HG03095 (cell line): ENCODE results near the gene RSRC1.
"Not testable (repeated sequence)": the region's sequence is repeated elsewhere in the genome, so short reads cannot be mapped to it uniquely, and the experiment has no call there.

Source experiments
- ATAC-seq: cut with Tn5 transposase; IDR thresholded peaks from one replicate; pipeline ENCODE4 v1.9.1; 2021; ENCODE audit warnings: moderate library complexity; ENCODE audit not compliant: unreplicated experiment

Gene RSRC1

DNA sequence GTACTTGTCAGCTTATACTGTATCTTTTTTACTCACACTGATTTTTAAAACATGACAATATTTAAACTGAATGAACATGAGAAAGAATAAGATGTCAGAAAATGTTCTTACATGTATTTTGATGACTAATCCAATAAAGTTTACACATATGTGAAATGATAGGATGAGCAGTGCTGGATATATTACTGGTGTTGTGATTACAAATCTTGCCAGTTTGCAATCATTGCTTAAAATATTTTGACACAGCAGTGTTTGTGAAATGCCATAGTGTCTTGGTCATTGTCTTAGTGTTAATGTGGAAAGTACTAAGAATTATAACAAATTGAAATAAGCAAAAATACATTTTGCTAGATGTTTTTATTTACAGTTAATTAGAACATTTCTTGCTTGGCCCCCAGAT lies 342.4 kb downstream of the RSRC1 start:
- ATAC-seq = no peak

DNA sequence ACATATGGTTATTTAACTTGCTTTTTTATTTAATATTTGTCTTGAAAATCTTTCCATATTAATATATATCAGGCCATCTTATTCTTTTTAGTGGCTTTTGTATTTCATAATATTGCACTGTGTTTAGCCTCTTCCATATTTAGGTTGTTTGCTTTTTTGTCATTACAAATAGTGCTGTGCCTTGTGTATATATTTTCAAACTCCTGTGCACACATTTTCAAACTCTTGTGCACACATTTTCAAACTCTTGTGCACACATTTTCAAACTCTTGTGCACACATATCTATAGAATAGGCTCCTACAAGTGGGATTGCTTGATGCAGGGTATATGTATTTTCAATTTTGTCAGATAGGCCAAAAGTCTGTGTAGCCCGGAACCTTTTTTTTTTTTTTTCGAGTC lies 343.1 kb downstream of the RSRC1 start:
- no peak for ATAC-seq

DNA sequence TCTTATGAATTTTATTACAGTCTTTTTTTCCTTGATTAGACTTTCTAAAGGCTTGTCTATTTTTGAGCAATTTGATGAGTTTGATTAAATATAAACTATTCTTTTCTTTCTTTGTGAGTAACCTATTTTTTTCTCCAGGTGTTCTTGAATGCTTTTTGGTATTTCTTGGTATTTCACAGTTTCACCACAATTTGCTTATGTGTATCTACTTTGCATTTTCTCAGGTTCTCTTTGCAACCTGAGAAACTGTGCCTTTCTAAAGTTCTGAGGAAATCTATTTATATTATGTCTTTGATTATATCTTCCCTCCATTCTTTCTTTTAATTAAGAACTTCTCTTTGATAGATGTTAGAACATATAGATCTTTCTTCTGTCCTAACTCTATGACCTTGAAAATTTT lies 344.0 kb downstream of the RSRC1 start:
- no peak for ATAC-seq

DNA sequence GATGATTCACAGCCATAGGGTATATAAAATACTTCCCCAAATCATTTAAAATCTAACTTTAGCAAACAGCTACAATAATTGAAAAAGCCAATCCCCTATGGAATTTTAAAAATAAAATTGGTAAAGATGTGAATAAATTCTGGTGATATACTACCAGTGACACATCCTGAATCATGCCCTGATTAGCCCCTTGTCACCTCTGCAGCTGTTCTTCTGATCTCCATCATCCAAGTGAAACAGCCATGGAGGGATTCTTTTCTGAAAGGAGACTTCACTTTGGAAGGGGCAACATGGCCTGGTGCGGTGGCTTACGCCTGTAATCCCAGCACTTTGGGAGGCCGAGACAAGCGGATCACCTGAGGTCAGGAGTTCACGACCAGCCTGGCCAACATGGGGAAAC lies 345.5 kb downstream of the RSRC1 start:
- no peak for ATAC-seq

DNA sequence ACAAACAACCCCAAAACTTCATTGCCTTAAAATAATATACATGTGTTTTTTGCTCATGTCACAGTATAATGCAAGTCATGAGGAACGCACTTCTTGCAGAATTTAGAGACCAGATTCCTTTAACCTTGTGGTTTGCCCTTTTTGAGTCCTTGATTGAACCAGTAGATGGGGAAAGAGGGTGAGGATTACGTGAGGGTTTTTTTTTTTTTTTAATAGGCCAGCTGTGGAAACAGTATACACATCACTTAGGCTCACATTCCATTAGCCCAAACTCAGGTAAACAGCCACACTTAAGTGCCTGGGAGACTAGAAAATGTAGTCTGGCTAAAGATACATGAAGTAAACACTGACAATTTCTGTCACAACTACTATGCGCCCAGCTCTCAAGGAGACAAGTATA lies 346.2 kb downstream of the RSRC1 start:
- no peak for ATAC-seq

DNA sequence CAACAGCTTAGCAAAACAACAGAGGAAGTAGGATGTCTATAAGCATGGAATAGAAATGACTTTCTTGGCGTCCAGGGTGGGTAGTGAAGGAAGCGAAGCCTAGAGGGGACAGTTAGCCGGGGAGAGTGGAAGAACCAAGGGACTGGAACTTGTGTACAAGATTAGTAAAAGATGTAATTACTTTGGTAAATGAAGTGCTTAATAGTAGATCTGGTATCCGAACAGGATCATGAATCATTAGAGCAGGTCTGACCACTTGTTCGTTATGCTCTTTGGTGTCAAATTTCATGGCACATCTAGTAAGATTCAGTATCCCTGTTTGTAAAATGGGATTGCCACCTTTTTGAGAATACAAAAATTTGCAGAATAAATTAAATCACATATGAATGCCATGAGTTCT lies 348.6 kb downstream of the RSRC1 start:
- no peak for ATAC-seq

DNA sequence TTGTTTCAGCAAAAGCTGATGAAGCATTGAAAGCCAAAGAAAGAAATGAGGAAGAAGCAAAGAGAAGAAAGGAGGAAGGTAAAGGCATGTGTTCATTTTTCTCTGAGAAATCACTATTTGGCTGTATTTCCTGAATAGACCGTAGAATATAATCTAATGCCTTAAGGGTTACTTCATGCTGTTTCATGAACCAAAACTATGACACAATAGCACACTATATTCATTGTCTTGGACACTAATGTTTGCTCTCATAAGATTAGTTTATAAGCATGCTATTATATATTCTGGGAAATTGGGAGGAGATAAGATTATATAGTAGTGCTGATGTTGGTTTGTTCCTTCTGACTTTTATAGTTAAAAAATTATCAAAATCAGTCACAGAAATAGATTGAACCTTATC lies 351.0 kb downstream of the RSRC1 start:
- no peak for ATAC-seq

DNA sequence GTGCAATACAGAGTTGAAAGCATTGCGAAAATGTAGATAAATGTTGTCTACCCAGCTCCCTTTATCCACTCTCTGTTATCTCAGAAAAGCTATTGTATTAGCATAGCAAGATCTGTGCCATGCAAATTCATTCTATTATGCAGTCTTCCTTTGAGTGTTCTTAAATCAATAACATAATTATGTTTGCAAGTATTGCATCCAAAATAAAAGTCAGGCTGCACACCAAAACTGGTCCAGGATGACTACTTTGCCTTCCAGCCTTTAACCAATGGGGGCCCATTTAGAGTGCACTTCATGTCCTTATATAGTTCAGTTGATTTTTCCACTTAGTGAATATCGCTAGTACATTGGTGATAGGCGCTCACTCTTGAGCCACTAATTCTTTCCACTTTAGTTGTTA lies 353.7 kb downstream of the RSRC1 start:
- ATAC-seq = no peak

DNA sequence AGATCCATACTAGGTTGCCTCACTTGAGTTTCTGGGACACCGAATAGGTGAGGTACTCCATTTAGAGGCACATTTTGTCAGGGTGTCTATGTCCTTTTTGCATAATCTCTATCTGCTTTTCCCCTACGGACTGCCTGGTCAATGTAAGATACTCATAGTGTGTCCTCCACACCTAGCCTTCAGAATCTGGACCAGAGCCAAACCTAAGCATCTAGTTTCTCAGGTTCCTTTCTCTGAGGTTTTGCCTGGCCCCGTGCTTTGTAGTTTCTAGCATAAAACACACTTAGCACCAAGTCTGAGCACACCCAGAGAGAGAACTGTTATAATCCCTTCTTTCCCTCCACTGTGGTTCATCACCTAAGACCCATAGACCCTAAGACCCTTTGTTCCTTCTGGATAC lies 355.2 kb downstream of the RSRC1 start:
- ATAC-seq = no peak

DNA sequence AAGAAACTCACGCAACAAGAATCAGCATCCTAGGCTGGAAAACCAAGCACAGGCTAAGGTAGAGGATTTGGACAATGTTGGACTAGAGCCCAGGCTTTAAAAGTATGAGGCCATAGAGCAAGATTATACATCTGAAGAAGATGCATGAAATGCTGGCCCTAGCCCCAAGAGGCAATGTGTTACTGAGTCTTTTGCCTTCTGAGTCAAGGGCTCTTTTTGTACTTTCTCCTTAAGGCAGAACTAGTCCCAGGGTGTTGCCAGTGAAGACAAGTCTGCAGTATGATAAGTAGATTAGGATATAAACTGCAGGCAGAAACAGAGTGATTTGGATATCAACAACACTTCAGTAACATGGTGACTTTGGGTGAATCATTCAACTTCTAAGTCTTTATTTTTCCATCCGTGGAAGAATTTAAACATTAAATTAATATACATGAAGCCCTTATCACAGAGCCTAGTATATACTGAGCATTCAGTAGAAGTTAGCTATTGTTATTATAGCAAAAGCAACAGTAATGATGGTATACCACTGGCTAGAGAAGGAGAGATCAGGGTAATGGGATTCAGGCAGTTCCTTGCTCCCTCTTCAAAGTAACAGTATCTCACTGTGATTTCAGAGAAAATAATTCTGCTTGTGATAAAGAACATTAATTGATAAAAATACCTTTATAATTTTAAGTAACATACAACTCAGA lies 361.2 kb downstream of the RSRC1 start:
- no peak for ATAC-seq

DNA sequence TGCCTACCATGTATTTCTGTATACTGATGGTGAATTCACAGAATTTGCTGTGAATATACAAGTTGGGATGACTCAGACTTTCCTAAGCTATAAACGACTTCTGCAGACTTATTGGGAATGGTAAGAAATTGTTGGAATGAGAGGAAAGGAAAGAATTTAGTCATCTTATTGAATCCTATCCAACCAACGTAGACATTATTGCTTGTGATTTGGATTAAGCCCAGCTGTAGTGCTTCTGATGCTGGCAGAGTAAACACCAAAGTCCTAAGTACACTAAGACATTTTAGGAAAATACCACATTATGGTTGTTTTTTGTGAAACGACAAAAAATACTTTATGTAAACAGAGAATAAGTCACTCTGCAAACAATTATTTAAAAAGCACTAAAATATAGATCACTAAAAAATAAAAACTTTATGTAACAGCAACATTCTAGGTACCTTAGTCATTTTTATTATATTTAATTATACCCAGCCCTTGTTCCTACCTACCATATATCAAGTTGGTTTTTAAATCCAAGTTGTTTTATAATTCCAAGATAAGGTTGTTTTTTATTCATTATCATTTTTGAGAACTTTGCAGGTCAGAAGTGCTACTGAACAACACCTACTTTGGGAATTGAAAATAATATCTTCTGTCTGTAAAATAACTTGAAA lies 361.9 kb downstream of the RSRC1 start:
- ATAC-seq = no peak

DNA sequence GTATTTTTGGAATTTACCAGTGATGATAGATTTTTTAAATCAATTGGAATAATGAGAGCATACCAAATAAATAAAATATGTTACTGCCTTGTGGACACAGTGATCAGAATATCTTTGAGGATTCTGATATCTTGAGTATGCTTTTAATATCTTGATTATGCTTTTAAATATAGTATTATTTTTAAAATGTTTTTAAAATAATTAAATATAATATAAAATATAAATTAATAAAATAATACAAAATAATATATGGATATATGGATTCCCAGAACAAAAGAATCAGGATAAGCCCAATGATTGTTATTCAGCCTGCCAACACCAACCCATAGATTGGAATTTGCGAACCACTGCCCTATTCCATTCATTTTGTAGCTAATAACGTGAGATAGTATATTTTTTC lies 369.2 kb downstream of the RSRC1 start:
- ATAC-seq = no peak

DNA sequence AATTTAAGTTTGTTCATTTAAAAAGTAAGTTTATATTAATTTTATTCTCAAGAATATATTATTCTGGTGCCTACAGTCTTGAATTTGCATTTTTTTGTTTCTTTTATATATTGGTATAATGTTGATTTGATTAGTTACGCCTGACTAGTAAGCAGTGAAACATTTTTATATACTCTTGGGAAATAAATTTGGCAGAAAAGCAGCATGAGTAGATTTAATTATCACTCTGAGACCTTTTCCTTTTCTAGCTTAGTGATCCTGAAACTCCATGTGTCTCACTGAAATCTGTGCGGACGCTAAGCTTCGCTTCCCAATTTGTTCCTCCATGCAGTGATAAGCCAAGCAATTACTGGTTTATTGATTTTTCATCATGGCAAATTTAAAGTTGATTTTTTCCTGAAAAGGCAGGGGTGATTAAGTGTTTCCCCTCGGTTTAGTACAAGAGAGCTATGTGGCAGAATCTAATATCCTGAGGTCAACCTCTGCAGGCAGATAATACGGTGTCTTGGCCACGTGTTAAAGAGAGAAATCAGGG lies 373.9 kb downstream of the RSRC1 start:
- no peak for ATAC-seq

DNA sequence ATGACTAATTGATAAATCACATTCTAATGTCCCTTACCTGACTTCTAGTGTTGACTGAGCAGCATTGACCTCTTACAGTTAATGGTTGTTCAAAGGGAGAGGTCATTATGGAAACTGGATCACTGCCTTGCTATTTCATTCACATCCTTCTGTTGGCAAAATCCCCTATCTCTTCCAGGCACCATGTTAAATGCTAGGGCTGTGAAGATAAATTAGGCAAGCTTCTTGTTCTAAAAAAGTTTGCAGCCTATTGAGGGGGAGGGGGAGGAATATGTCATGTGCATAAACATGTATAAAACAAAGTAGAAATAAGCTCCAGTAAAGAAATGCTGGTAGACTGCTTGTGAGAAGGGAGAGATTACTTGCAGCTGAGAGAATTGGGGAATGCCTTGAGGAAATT lies 376.3 kb downstream of the RSRC1 start:
- no peak for ATAC-seq

DNA sequence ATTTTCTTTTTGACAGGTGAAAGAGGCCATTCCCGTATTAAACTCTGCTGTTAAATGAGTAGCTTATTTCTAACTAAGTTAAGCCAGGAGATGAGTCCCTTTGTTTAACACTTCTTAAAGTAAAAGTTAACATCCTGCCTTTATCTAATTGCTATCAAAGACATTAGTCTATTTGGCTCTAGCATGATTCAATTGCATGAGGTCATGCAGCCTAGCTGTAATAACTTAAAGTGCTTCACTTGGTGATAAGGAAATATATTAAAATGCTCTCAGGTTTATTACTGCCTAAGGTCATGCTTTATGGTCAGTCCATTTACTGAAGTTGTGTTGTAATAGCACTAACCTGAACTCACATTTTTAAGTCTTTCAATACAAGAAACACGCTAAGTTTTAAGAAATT lies 378.8 kb downstream of the RSRC1 start:
- ATAC-seq = no peak

DNA sequence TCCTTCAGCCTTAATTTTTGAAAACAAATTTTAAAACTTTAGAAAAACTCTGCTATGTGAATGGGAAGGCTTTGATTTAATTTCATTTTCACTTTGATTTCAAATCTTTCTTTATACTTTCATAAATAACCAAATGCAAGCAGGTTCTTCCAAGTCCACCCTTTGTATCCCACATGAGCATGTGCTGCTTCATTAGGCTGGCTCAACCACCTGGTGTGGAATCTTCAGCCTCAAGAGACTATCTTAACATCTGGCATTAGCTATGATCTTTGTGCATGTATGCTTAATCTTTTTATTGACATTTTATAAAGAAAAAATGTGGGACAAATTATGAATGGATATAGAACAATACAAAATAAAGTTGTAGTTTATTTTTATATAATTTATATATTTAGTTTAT lies 379.3 kb downstream of the RSRC1 start:
- no peak for ATAC-seq

DNA sequence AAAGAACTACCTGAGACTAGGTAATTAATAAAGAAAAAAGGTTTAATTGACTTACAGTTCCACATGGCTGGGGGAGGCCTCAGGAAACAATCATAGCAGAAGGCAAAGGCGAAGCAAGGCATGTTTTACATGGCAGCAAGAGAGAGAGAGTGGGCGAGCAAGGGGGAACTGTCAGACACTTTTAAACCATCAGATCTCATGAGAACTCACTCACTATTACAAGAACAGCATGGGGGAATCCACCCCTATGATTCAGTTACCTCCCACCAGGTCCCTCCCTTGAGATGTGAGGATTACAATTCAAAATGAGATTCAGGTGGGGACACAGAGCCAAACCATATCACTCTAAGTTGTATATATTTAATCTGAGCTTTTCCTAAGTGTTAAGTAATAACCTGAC lies 382.1 kb downstream of the RSRC1 start:
- ATAC-seq = no peak

DNA sequence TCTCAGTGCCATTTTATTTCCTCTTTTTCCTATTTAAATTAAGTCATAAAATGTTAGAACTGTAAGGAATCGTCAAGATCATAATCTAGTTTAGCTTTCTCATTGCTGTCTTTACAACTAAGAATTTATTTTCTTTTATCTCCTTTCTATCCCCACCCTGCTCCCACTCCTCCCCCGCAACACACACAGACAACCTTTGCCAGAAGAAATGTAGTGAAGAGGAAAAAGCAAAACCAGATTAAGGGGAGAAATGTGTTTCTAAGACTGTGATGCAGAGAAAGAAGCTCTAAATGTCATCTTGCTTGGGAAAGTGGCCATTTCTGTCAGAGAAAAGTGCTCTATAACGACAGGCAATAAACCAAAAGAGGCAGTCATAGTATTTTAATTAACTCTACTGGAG lies 382.8 kb downstream of the RSRC1 start:
- ATAC-seq = no peak

DNA sequence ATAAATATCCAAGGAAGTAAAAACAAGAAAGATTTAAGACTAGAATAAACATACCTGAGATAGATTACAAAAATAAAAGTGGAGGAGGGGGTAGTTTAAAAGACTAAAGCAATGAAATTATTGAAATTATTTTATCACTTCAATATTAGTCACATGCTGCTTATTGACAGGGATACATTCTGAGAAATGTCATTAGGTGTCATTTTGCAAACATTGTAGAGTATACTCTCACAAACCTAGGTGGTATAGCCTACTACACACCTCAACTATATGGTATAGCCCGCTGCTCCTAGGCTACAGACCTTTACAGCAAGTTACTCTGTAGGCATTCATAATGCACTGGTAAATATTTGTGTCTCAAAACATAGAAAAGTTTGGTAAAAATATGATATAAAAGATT lies 384.0 kb downstream of the RSRC1 start:
- no peak for ATAC-seq

DNA sequence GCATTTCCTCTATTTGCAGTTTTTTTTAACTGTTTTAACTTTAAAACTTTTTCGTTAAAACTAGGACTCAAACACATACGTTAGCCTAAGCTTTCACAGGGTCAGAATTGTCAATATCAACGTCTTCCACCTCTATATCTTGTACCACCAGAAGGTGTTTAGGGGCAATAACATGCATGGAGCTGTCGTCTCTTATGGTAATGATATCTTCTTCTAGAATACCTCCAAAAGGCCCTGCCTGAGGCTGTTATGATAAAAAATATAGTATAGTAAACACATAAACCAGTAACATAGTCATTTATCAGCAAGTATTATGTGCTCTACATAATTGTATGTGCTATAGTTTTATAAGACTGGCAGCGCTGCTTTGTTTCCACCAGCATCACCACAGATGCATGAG lies 384.8 kb downstream of the RSRC1 start:
- ATAC-seq = no peak

DNA sequence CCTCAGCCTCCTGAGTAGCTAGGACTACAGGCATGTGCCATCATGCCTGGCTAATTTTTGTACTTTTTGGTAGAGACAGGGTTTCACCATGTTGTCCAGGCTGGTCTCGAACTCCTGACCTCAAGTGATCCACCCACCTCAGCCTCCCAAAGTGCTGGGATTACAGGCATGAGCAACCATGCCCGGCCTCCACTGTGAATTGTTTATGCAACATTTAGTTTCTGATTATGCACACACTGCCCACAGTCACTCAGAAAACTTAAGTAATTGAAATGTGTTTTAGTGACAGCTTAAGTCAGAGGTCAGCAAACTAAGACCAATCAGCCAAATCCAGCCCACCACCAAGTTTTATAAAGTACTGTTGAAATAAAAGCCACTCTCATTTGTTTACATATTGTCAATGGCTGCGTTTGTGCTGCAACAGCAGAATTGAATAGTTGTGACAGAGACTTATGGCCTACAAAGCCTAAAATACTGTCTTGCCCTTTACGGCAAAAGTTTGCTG lies 385.6 kb downstream of the RSRC1 start:
- not testable (repeated sequence) for ATAC-seq

DNA sequence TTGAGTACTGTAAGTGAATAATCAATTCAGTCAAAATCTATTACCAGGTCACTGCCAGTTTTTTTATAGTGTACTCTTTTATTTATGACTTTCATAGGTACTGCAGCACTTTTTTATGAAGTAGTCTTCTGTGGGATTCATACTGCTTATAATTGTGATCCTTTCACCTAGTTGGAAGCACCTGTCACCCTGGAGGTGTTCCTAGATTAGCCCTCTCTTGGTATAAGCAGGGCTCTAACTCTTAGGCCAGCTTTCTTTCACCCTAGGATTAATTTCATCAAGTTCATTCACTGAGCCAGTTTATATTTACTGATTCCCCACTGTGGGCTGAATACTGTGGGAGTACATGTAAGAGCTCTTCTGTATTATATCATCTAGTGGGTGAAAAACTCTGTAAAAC lies 395.2 kb downstream of the RSRC1 start:
- no peak for ATAC-seq

DNA sequence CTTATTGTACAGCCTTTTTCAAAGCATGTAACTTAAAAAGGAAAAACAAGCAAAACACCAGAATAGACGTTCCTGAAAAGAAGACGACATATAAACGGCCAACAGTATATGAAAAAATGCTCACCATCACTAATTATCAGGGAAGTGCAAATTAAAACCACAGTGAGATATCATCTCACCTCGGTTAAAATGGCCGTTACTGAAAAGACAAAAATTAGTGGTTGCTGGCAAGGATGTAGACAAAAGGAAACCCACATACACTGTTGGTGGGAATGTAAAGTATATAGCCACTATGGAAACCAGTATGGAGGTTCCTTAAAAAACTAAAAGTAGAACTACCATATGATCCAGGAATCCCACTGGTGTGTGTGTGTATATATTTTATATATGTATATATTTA lies 396.6 kb downstream of the RSRC1 start:
- no peak for ATAC-seq
